Measurements from ENCODE around the gene CYGB. TPM values are rescaled to one million over a fixed set of nuclear protein-coding genes. Genes with fewer than 3 reads are reported as not detected.
A peak's percentile ranks its signal among the peaks of the same experiment; 100 is the strongest.

Gene CYGB
- total and polyA plus RNA-seq, 2 of the 13 experiments (the other 11 are each of a cell fraction or from before 2014, with no cell fraction given), result 18.9 to 27.1 TPM

DNA sequence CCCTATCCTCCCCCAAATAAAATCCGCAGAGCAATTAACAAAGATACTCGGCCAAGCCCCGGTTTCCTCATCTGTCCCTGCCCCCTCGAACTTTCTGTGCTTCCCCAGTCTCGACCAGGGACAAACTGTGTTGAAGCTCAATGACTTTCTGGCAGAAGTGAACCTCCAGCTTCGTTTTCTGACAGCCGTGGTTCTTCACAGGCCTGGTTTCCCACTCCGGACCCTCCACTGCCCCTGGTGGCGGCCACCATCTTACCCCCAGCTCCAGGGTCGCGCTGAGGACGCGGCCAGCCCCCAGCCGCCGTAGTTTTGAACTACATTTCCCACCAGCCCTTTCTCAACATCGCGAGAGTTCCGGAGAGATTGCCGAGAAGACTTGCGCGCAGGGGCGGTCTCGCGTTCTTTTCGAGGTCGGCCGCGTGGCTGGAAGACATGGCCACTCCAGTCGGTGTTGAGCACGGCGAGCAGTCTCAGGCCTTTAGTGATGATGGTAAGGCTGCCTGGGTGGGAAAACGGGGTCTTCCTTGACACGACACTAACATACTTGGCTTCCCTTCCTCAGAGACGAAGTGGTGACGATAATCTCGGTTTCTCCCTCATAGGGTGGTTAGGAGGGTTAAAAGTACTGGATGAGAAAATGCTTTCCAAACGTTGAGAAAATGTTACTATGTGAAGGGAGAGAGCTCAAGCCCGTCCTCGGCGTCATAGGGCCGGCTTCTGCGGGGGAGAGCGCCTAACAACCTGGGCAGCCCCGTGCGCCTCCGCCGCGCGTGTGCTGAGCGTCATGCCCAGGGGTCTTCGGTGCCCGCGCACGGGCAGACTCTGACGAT lies 20.1 kb upstream of the CYGB start (continued):
- TF ChIP-seq EZH2 (conservative IDR thresholded peaks at IDR 0.05; ENCODE audit: low read depth, low read length) (no peak), HMG20A (CRISPR knock-in tag; IDR thresholded peaks at IDR 0.05; ENCODE audit: borderline replicate concordance) (0 out of 2 replicates have a peak, but pooled peaks have one; percentile 43), KLF15 (CRISPR knock-in tag; IDR thresholded peaks at IDR 0.05; ENCODE audit: borderline replicate concordance) (no peak), BRCA1 (CRISPR knock-in tag; IDR thresholded peaks at IDR 0.05) (no peak), ISL2 (CRISPR knock-in tag; IDR thresholded peaks at IDR 0.05) (peak; percentile 49), ZNF841 (CRISPR knock-in tag; IDR thresholded peaks at IDR 0.05; ENCODE audit: borderline replicate concordance) (no peak), STAT5B (CRISPR knock-in tag; IDR thresholded peaks at IDR 0.05) (no peak), PRMT3 (CRISPR knock-in tag; IDR thresholded peaks at IDR 0.05; ENCODE audit: borderline replicate concordance, low read depth) (no peak), ZNF879 (CRISPR knock-in tag; IDR thresholded peaks at IDR 0.05) (no peak), TCF12 (IDR thresholded peaks at IDR 0.05) (no peak), TCF12 (CRISPR knock-in tag; IDR thresholded peaks at IDR 0.05) (no peak), FOXA3 (CRISPR knock-in tag; IDR thresholded peaks at IDR 0.05) (peak; percentile 80), HOXA9 (CRISPR knock-in tag; IDR thresholded peaks at IDR 0.05; ENCODE audit: borderline replicate concordance) (peak; percentile 89), FOXO1 (CRISPR knock-in tag; IDR thresholded peaks at IDR 0.05) (0 out of 2 replicates have a peak, but pooled peaks have one; percentile 51), ZNF207 (IDR thresholded peaks at IDR 0.05; ENCODE audit: borderline replicate concordance) (no peak), EHMT2 (IDR thresholded peaks at IDR 0.05; ENCODE audit: borderline replicate concordance, low read depth, low read length) (no peak; the same call in 1 of the 2 replicates), MAF1 (CRISPR knock-in tag; IDR thresholded peaks at IDR 0.05; ENCODE audit: borderline replicate concordance) (no peak)
- TF ChIP-seq, protein P1, sequence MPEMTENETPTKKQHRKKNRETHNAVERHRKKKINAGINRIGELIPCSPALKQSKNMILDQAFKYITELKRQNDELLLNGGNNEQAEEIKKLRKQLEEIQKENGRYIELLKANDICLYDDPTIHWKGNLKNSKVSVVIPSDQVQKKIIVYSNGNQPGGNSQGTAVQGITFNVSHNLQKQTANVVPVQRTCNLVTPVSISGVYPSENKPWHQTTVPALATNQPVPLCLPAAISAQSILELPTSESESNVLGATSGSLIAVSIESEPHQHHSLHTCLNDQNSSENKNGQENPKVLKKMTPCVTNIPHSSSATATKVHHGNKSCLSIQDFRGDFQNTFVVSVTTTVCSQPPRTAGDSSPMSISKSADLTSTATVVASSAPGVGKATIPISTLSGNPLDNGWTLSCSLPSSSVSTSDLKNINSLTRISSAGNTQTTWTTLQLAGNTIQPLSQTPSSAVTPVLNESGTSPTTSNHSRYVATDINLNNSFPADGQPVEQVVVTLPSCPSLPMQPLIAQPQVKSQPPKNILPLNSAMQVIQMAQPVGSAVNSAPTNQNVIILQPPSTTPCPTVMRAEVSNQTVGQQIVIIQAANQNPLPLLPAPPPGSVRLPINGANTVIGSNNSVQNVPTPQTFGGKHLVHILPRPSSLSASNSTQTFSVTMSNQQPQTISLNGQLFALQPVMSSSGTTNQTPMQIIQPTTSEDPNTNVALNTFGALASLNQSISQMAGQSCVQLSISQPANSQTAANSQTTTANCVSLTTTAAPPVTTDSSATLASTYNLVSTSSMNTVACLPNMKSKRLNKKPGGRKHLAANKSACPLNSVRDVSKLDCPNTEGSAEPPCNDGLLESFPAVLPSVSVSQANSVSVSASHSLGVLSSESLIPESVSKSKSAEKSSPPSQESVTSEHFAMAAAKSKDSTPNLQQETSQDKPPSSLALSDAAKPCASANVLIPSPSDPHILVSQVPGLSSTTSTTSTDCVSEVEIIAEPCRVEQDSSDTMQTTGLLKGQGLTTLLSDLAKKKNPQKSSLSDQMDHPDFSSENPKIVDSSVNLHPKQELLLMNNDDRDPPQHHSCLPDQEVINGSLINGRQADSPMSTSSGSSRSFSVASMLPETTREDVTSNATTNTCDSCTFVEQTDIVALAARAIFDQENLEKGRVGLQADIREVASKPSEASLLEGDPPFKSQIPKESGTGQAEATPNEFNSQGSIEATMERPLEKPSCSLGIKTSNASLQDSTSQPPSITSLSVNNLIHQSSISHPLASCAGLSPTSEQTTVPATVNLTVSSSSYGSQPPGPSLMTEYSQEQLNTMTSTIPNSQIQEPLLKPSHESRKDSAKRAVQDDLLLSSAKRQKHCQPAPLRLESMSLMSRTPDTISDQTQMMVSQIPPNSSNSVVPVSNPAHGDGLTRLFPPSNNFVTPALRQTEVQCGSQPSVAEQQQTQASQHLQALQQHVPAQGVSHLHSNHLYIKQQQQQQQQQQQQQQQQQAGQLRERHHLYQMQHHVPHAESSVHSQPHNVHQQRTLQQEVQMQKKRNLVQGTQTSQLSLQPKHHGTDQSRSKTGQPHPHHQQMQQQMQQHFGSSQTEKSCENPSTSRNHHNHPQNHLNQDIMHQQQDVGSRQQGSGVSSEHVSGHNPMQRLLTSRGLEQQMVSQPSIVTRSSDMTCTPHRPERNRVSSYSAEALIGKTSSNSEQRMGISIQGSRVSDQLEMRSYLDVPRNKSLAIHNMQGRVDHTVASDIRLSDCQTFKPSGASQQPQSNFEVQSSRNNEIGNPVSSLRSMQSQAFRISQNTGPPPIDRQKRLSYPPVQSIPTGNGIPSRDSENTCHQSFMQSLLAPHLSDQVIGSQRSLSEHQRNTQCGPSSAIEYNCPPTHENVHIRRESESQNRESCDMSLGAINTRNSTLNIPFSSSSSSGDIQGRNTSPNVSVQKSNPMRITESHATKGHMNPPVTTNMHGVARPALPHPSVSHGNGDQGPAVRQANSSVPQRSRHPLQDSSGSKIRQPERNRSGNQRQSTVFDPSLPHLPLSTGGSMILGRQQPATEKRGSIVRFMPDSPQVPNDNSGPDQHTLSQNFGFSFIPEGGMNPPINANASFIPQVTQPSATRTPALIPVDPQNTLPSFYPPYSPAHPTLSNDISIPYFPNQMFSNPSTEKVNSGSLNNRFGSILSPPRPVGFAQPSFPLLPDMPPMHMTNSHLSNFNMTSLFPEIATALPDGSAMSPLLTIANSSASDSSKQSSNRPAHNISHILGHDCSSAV (CRISPR knock-in tag; IDR thresholded peaks at IDR 0.05; ENCODE audit: borderline replicate concordance), result peak; percentile 67; the same call in 1 of the 2 replicates
- TF ChIP-seq, protein P2, sequence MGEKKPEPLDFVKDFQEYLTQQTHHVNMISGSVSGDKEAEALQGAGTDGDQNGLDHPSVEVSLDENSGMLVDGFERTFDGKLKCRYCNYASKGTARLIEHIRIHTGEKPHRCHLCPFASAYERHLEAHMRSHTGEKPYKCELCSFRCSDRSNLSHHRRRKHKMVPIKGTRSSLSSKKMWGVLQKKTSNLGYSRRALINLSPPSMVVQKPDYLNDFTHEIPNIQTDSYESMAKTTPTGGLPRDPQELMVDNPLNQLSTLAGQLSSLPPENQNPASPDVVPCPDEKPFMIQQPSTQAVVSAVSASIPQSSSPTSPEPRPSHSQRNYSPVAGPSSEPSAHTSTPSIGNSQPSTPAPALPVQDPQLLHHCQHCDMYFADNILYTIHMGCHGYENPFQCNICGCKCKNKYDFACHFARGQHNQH (CRISPR knock-in tag; IDR thresholded peaks at IDR 0.05), result peak; percentile 88
- TF ChIP-seq, protein P3, sequence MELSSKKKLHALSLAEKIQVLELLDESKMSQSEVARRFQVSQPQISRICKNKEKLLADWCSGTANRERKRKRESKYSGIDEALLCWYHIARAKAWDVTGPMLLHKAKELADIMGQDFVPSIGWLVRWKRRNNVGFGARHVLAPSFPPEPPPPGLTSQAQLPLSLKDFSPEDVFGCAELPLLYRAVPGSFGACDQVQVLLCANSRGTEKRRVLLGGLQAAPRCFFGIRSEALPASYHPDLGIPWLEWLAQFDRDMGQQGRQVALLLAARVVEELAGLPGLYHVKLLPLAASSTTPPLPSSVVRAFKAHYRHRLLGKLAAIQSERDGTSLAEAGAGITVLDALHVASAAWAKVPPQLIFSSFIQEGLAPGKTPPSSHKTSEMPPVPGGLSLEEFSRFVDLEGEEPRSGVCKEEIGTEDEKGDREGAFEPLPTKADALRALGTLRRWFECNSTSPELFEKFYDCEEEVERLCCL (CRISPR knock-in tag; IDR thresholded peaks at IDR 0.05; ENCODE audit: borderline replicate concordance), result no peak
